CD4-positive, alpha-beta T cell treated with Interleukin-2 at 100 ng/mL for 4 hours (primary cell): ENCODE measurements around the gene ANKRD23.
"Not testable (repeated sequence)": the region's sequence is repeated elsewhere in the genome, so short reads cannot be mapped to it uniquely, and the experiment has no call there.

Experiments
- DNase-seq: peaks from one replicate; pipeline ENCODE4 v3.0.0-alpha.2; 2020; ENCODE audit warnings: low spot score

Gene ANKRD23

DNA sequence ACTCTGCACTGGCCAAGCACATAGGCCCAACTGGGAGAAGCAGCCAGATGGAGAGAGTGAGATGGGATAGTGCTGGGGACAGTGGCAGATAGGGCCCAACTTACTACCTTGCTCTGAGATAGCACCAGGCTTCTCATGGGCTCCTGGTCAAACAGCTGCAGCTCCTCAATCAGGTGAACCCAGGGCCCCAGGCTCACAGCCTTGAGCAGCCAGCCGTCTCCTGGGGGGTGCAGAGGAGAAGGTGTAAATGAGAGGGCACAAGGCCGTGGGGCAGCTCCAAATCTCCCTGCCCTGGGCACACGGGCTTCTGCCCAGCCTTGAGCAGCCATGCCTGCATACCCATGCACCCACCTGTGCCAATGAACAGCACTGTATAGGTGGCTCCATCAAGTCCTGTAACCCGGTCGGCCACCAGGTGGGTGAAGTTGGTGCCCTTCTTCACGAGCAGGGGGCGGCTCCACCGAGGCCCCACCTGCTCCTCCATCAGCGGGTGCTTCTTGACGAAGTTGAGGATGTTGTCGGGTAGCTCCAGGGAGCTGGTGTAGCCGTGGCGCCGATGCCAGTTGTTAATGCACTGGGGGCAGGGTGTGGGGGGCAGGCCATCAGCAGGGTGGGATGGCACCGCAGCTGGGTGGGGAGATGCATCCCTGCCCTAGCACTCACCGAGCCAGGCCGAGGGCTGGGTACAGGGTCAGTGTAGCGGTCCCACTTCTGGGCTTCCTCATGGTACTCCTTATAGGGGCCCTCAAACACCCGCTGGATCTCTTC lies 19.9 kb upstream of the ANKRD23 start:
- no peak for DNase-seq

DNA sequence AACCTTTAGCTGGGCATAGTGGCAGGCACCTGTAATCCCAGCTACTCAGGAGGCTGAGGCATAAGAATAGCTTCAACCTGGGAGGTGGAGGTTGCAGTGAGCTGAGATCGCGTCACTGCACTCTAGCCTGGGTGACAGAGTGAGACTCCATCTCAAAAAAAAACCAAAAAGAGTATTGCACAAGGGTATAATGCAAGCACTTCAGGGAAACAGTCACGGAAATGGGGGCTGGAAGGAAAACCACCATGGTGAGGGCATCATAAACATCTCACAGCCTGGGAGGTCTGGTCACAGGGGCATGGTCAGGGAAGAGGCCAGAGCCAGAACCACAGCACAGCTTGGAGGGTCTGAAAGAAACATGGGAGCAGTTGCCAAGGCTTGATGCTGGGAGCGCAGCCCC lies 19.2 kb upstream of the ANKRD23 start:
- DNase-seq, result not testable (repeated sequence)

DNA sequence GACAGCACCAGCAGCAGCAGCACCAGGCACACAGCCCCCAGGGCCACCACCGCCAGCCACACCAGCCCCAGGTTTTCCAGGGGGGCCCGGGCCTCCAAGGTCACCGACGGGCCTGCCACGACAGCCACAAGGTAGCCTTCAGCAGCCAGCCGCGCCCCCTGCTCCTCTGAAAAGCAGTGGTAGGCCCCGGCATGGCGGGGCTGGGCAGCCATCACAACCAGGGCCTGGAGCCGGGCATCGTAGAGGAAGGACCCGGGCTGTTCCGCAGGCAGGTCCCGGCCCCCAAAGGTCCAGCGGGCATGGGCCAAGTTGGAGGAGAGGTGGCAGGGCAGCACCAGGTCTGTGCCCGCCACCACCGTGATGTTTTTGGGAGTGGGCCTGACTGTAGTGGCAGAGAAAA lies 17.3 kb upstream of the ANKRD23 start:
- DNase-seq, result no peak

DNA sequence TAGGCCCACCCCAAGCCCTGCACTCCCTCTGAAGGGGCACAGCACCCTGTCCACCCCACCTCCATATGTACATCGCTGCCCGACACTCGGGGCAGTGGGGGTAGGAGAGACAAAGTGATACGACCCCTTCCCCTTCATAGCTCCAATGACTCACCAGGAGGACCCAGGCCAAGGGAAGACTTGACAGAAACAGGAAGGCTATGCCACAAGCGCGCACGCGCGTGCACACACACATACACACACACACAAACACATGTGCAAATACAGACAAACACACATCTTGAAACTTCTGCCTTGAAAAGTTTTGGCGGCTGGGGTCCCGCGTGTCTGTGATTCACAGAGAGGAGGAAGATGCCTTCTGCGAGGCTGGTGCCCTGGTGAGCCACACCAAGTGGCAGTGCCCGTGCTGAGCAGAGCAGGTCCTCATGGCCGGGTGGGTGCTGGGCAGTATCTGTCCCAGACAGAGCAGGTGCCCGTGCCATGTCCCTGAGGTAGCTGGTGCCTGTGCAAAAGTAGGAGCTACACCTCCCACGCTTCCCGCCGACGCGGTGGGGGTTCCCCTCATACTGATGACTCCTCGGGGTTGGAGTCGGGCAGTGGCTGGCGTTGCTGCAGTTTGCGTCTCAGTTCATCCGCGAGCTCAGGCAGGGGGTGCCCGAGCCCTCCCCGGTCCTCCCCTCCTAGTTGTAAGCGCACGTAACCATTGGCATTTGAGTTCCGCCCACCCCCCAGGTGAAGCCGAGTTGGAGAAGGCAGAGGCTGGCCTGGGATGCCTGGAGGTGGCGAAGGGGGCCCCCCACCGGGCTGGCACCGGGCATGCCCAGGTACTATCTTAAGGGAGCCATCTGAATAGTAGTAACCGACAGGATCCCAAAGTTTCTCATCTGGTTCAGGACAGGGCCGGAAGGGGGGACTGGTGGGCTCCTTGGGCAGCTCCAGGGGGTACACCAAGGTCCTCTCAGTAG lies 16.5 kb upstream of the ANKRD23 start:
- DNase-seq, result peak; percentile 21

DNA sequence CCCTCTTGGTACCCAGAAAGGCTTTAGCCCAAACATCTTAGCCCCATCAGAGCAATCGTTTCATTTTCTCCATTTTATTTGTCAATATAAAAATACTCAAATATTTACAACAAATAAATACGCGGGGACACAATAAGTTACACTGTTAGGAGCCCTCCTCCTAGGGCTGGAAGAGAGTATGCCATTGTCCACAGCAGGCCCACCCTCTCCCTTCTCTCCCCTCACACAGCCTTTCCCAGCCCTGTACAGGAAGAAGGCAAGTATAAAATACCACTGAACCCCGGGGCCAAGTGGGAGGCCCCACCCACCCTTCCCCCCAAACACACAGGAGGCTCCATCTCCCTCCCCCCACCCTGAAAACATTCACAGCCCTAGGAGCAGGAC lies 15.9 kb upstream of the ANKRD23 start:
- DNase-seq, result no peak

DNA sequence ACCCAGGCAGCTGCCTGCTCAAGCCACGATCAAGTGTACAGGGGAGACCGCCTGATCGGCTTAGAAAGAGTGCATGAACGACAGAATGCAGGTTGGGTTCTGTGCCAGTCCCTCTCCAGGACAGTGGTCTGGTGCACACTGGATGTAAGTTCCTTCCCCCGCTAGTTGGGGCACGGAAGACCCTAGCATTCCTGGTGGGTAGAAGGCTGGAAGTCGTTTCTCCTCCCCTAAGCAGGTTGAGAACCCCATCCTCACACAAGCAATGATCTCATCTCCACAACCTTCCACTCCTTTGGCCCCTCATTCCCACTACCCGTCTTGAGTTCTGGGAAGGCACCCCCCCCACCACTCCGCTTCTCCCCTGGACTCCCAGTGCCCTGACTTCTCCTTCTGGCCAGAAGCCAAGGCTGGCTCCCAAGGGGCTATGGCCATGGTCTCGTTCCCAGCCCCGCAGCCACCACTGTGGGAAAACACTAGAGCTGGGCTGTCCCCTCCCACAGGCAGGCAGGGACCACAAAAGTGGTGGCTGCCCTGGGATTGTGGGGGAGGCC lies 15.4 kb upstream of the ANKRD23 start:
- no peak for DNase-seq

DNA sequence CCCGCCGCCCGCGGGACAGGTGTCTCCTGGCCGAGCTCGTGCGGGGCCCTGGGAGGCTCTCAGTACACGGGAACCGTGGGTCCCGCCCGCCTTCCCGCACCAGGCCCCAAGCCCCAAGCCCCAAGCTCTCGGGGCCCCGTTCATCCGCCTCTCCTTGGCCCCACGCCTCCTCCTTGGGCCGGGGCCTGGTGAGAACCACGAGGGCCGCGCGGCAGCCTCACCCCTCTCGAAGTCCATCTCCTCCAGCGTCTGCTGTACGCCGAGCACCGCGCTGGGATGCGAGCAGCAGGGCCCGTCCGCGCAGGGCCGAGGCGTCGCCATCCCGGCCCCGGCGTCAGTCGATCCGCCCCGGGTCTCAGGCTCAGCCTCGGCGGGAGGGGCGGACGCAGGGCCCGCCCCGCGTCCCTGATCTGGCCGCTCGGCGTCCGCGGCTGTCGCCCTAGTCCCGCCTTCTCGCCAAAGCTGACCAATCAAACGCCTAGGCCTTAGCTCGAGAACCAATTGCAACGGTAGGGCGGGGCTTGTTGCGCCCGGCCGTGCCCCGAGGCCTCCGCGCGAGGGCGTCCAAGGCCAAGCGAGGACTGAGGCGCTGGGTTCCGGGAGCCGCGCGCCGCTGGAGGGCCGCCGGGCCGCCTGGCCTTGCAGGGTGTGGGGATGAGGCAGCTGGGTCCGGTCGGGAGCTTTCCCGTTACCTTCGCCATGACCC lies 14.0 kb upstream of the ANKRD23 start, which contains the start of gene ANKRD39:
Gene ANKRD39, minus strand, starts transcription at position 350 of the 706 bp plus-strand sequence. Its CDS starts 29 bp downstream, at position 321.
- DNase-seq, result peak; percentile 99

DNA sequence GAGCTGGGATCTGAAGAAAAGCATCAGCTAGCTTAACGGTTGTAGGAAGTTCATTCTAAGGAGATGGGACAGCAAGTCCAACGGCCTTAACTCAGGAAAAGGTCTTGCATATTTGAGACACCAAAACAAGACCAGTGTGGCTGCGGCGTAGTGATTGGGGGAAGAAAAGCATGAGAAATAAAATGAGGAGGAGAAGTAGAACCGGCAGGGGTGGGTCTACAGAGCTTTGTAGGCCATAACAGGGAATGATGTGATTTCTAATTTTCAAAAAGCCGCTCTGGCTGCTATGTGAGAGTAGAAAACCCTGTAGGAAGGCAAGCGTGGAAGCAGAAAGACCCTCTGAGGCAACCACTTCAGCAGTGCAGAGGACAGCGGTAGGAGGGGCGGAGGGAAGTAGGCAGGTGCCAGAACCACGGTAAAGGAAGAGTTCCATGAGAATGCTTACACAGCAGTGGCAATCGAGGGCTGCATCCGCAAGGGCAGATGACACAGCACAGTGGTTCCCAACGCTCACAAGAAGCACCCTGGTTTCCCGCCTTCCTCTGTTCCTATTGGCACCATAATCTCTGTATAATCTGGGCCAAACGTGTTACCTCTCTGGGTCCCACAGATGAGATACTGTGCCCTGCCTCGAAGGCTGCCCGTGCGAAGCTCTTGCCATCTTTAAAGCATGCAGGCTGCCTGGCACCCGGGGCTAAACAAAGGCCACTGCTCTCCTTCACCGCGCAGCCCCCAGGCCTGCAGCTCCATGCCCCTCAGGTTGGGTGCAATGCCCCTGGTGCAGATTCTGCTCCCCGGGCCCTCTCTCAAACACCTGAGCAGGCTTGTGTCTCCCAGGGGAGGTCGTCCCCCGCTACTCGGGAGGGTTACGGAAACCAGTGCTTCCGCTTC lies 13.2 kb upstream of the ANKRD23 start:
- DNase-seq, result peak; percentile 29

DNA sequence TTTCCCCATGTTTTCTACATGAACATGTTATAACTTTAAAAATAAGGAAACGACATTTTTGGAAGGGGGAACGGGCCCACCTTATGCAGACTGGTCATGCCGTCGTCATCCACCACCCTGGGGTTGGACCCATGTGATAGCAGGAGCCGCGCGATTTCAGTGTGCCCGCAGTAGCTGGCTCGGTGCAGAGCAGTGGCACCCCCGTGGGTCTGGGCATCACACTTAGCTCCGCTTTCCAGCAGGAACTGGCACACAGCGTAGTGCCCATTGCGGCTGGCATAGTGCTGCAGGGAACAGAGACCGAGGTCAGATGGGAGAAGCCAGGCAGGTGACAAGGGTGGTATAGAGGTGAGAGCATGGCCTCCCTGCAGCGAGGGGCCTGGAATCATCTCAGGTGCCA lies 9.5 kb upstream of the ANKRD23 start:
- DNase-seq, result no peak

DNA sequence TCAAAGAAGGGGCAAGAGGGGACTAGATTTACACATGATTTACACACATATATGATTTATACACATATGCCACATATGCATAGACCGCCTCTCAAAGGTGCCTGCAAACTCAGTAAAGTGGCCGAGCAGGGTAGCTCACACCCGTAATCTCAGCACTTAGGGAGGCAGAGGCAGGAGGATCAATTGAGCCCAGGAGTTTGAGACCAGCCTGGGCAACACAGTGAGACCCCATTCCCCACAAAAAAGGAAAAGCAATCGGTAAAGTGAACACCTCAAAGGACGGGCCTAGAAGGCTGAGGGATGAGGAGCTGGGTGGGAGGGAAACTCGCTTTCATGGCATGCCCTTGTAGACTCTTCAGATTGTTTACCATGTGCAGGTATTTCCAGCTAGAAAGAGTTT lies 8.8 kb upstream of the ANKRD23 start:
- no peak for DNase-seq

DNA sequence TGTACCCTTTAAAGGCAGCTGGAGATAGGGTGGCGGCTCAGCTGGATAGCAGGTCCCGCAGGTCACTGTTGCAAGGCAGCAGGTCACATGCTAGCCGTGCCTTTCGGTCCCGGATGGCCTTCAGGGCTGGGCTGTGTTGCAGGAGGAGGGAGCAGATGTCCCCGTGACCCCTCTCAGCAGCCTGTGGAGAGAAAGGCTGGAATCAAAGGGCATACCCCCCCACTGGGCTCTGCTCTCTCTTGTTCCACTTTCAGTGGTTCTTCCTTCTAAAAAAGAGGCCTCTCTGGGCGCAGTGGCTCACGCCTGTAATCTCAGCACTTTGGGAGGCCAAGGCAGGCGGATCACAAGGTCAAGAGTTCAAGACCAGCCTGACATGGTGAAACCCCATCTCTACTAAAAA lies 4.4 kb upstream of the ANKRD23 start:
- no peak for DNase-seq

DNA sequence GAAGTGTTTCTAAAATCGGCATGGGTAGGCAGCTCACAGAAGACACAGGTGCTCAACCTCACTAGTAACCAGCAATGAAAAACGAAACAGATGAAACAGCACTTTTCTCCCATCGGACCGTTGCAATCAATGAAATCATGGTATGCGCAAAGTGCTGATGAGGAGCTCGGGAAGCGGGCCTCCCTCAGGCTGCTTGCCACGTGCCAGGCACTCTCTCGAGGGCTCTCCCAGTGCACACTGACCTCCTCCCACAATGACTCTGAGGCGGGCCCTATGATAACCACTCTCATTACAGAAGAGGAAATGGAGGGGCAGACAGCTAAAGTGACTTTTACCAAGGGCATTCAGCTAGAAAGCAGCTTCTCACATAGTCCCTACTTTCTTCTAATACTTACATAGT lies 3.8 kb upstream of the ANKRD23 start:
- DNase-seq, result no peak

DNA sequence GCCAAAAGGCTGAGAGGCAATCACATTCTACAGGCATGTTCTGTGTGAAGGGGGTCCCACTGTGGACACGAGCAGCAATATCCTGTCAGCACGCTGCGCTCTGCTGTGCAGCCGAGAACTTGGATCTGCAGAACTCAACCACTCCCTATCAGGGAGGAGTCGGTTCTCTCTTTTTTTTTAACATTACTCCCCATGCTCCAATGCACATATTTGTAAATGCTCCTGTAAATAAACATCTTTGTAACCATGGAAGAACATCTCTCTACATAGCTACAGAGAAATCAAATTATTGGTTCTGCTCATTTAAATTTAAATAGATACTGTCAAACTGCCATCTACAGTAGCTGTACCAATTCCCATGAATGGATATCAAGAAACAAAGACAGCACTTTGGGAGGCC lies 3.0 kb upstream of the ANKRD23 start:
- no peak for DNase-seq

DNA sequence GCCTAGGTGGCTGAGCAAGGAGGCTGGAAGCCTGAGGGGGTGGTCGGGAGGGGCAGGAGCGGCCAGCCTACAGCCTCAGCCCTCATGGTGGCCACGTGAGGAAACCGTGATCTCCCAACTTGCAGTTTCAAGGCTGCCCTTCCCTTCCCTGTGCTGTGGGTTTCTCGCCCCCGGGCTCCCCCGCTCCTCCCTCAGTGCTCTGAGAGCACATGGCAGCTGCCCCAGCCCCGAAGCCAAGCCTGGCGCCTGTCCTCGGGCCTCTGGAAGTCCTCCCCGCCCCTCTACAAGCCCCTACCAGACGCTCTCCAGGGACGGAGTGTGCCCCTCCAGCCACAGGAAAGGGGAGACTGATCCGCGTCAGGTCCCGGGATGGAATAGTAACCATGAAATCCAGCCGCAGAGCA lies 586 bp upstream of the ANKRD23 start:
- no peak for DNase-seq

DNA sequence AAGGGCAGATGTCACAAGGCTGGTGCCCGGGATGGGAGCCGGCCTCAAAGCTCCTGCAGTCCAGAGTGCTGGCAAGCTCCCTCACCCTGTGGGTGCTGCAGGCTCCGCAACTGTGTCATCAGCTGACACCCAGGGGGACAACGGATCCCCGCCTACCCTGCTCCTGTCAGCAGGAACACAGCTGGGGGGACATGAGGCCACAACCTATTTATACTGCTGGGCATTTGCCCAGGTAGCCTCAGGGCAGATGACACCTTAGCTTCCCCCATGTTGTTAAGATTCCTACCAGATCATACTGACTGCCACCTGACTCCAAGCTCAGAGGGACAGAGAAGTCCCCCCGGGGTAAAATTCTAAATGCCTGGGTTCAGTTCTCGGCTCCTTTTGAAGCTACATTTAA lies 1.2 kb downstream of the ANKRD23 start:
- no peak for DNase-seq

DNA sequence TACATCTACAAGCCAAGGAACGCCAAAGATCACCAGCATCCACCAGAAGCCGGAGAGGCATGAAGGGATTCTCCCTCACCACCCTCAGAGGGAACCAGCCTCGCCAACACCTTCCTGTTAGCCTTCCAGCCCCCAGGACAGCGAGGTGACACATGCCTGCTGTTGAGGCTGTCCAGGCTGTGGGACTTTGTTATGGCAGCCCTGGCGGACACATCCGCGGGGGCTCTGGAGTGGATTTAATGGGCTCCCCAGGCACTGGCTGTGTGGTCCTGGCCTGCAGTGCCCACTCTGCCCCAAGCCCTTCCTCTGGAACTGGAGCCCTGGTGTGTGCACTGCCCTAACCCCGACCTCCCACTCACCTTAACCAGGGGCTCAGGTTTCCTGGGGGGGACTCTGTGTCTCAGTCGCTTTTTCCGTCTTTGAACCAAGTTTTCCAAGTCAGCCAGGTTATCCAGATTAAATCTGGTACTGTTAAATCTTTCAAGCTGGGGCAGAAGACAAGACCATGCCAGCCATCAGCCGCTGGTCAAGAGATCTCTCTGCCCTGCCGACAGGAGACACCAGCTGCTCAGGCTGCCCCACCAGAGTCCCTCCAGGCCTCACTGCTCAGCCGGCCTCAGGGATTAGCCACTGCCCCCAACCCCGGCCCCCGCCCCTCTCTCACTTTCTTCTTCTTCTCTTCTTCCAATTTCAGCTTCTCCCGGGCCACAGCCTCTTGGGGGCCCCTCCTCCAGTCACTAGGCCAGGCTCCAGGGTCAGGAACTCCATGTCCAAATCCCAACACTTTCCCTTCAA lies 1.9 kb downstream of the ANKRD23 start:
- DNase-seq, result no peak

DNA sequence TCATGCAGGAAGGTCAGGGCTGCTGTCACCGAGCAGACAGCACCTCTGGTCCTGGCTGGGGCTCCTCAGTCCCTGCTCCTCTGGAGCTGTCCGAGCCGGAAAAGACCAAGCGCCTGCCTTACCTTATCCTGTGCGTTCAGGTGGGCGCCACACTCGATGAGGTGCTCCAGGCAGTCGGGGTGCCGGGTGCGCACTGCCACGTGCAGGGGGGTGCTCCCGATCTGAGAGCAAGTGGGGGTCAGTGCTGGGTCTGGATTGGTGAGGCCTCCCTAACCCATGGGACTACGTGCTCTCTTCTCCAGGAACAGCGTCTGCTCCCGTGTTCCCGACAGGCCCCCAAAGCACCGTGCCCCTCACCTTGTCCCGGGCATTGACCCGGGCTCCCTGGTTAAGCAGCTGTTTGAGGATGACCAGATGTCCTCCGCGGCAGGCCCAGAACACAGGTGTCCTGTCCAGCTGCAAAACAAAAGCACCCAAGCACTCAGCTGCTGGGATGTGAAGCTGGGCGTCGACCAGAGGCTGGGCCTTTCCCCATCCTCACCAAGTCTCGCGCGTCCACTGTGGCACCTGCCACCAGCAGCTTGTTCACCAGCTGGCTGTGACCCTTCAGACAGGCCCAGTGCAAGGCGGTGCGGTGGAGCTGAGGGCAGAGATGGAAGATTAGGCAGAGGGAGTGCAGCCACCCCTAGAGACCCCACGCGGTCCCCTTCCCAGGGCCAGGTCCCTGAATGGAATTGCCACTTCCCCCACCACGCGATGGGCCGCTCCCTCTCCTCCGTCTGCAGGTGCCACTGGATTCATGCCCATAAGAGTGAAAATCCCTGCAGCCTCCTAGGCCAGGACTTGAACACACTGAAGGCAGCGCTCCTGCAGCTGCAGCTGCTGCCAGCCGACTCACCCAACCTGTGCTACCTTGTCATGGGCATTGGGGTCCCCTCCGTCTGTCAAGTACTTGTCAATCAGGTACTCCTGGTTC lies 3.7 kb downstream of the ANKRD23 start:
- no peak for DNase-seq

DNA sequence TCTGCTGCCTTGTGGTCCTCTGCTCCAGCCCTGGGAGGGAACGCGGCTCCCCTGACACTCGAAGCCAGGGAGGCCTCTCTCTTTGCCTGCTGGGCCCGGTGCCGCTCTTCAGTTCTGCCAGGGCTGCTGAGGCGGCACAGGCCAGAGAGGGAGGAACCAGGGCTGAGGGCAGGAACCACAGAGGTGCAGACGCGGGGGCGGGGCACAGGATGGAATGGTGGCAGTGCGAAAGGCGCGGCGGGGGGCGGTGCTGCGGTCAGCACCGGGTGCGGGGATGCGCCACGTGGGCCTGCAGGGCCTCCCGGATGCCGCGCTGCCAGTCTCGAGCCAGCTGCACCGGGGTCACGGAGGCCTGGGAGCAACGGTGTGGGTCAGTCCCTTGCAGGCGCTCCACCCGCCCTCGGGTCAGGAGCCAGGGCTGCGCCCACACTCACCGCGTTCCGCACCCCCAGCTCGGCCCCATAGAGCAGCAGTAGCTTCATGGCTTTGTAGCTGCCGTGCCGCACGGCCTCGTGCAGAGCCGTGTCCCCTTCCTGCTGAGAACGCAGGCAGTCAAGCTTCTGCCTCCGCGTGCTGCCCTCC lies 4.4 kb downstream of the ANKRD23 start:
- peak; percentile 75 for DNase-seq
